ENCODE results near the gene SH3GL1.

SH3GL1 gene

GRCh38 chr19:4431808-4432674 lies 31.7 kb upstream of the SH3GL1 start:
- no peak for DNase-seq

GRCh38 chr19:4431296-4431695 lies 30.9 kb upstream of the SH3GL1 start:
- no peak for DNase-seq

- no peak for DNase-seq
These were observed 30.4 kb upstream of the SH3GL1 start for GRCh38 chr19:4430760-4431159.

GRCh38 chr19:4429771-4430171 lies 29.4 kb upstream of the SH3GL1 start:
- no peak for DNase-seq

GRCh38 chr19:4429256-4429655 lies 28.9 kb upstream of the SH3GL1 start:
- no peak for DNase-seq

- no peak for DNase-seq
These were observed 28.1 kb upstream of the SH3GL1 start for GRCh38 chr19:4428326-4428975.

- peak; percentile 15 for DNase-seq
These were observed 25.2 kb upstream of the SH3GL1 start for GRCh38 chr19:4425537-4425936.

- no peak for DNase-seq
These were observed 23.2 kb upstream of the SH3GL1 start for GRCh38 chr19:4423416-4424126.

- no peak for DNase-seq
These were observed 15.9 kb upstream of the SH3GL1 start for GRCh38 chr19:4416268-4416667.

- no peak for DNase-seq
These were observed 15.0 kb upstream of the SH3GL1 start for GRCh38 chr19:4415352-4415751.

GRCh38 chr19:4414800-4415321 lies 14.5 kb upstream of the SH3GL1 start:
- no peak for DNase-seq

- no peak for DNase-seq
These were observed 13.9 kb upstream of the SH3GL1 start for GRCh38 chr19:4414144-4414799.

GRCh38 chr19:4413588-4413987 lies 13.2 kb upstream of the SH3GL1 start:
- DNase-seq: no peak

- no peak for DNase-seq
These were observed 9.0 kb upstream of the SH3GL1 start for GRCh38 chr19:4409123-4409933.

- no peak for DNase-seq
These were observed 6.3 kb upstream of the SH3GL1 start for GRCh38 chr19:4406626-4407025.

GRCh38 chr19:4405977-4406376 lies 5.6 kb upstream of the SH3GL1 start:
- DNase-seq: no peak

- DNase-seq: no peak
These were observed 2.8 kb upstream of the SH3GL1 start for GRCh38 chr19:4403005-4403761.

GRCh38 chr19:4402171-4403004 lies 2.0 kb upstream of the SH3GL1 start, which contains the start of gene CHAF1A:
Gene CHAF1A (plus strand): TSS chr19:4402640. CDS start chr19:4402763, 123 bp downstream.
- DNase-seq: peak; percentile 95

GRCh38 chr19:4401769-4402170 lies 1.4 kb upstream of the SH3GL1 start:
- no peak for DNase-seq

GRCh38 chr19:4399812-4400134 lies 574 bp downstream of the SH3GL1 start:
- DNase-seq: no peak

Measured in GOT3 (cell line).